ENCODE measurements around the gene MTHFSD. TPM values are rescaled to one million over a fixed set of nuclear protein-coding genes. Genes with fewer than 3 reads are reported as not detected.

The MTHFSD gene
- total and polyA plus RNA-seq, 2 of the 8 experiments (the other 6 are each of a cell fraction or from before 2014, with no cell fraction given), result 7.1 to 9.8 TPM

- Histone ChIP-seq H3K14ac (ENCODE audit: insufficient read length) (no peak overlapping the region), H3K79me1 (ENCODE audit: low read depth, low read length) (no peaks in the 10 kb centered on the region), H2BK120ac (replicated peaks; ENCODE audit: low read depth, low read length) (no peak overlapping the region), H4K91ac (replicated peaks; ENCODE audit: insufficient read length, low read length) (no peak overlapping the region), H3K27ac (ENCODE audit: low read depth, low read length) (no peak overlapping the region), H3K79me2 (ENCODE audit: control insufficient read depth in 1 of 2, insufficient read depth in 2 of 2, low read length in 2 of 2) (no peaks in the 10 kb centered on the region), H2AFZ (ENCODE audit: low read length) (no peak overlapping the region), H3K36me3 (ENCODE audit: control insufficient read depth in 2 of 4, insufficient read depth in 4 of 4, low read length in 3 of 4) (no peaks in the 10 kb centered on the region), H2BK20ac (ENCODE audit: low read length) (no peak overlapping the region), H3K18ac (ENCODE audit: extremely low read depth, low read length) (no peak overlapping the region), H2BK15ac (ENCODE audit: low read length) (no peak overlapping the region), H4K8ac (ENCODE audit: extremely low read depth, insufficient read depth, low read length) (peak overlapping the region; percentile 68; the same call in 1 of the 2 replicates), H3K56ac (replicated peaks; ENCODE audit: insufficient read length, low read depth, low read length) (no peak overlapping the region), H3K23me2 (ENCODE audit: low read depth, low read length) (no peaks in the 10 kb centered on the region), H3K27me3 (replicated peaks in 1 of 4; ENCODE audit: control insufficient read depth in 3 of 4, extremely low read depth in 1 of 4, insufficient read depth in 3 of 4, low read length in 3 of 4) (no peaks in the 10 kb centered on the region), H3K9ac (replicated peaks in 1 of 4; ENCODE audit: extremely low read depth in 1 of 4, low read depth in 3 of 4, low read length in 3 of 4) (no peak overlapping the region), H4K20me1 (replicated peaks in 1 of 2; ENCODE audit: control insufficient read depth in 1 of 2, insufficient read depth in 2 of 2, low read length in 2 of 2) (no peaks in the 10 kb centered on the region), H3K4me2 (ENCODE audit: insufficient read depth in 1 of 2, low read depth in 2 of 2, low read length in 2 of 2) (no peak overlapping the region), H3K4me1 (replicated peaks in 1 of 4; ENCODE audit: control insufficient read depth in 3 of 4, insufficient read depth in 4 of 4, low read length in 3 of 4) (no peaks in the 10 kb centered on the region), H3K4me3 (ENCODE audit: extremely low read depth in 1 of 4, insufficient read depth in 2 of 4, low read depth in 3 of 4, low read length in 4 of 4) (no peak overlapping the region), H3K4ac (replicated peaks; ENCODE audit: insufficient read length, low read depth, low read length) (no peak overlapping the region), H3K9me3 (ENCODE audit: insufficient read depth in 2 of 2, low read depth in 1 of 2, low read length in 1 of 2) (peaks cover 3 to 12% of the 10 kb centered on the region in 2 experiments; a peak in 2 of 4 replicates), H2AK5ac (ENCODE audit: low read depth, low read length) (no peak overlapping the region), H2BK12ac (ENCODE audit: low read depth, low read length) (no peak overlapping the region), H4K5ac (ENCODE audit: insufficient read length, low read depth, low read length) (no peak overlapping the region), H2BK5ac (ENCODE audit: low read depth, low read length) (no peak overlapping the region), H3K23ac (ENCODE audit: insufficient read length) (no peak overlapping the region)
- no peak for FAIRE-seq
- 93% methylated on average over 42 of the region's 49 CpGs; no CpG with 5 or more reads in 1 of the 2 experiments for WGBS, 2 experiments (ENCODE audit: extremely low coverage in 1 of 2, insufficient coverage in 1 of 2, insufficient read length in 1 of 2, insufficient replicate concordance in 2 of 2, low coverage in 1 of 2, low lambda C conversion rate in 2 of 2, missing lambda C conversion rate in 1 of 2)
- DNase-seq (ENCODE audit: low read depth in 1 of 2, low spot score in 2 of 2), result no peak
- no peak for TF ChIP-seq ATF2 (IDR thresholded peaks at IDR 0.05; ENCODE audit: low read length)
- TF ChIP-seq FOSL1 (IDR thresholded peaks at IDR 0.05; ENCODE audit: insufficient read depth, low read depth, low read length), result no peak
- no peak for TF ChIP-seq CREB1 (IDR thresholded peaks at IDR 0.05)
- TF ChIP-seq E2F6 (IDR thresholded peaks at IDR 0.05), result no peak
- TF ChIP-seq RNF2 (IDR thresholded peaks at IDR 0.05; ENCODE audit: borderline replicate concordance, low read depth, low read length, missing control alignments, poor library complexity, severe bottlenecking), result no peak
- CTCF ChIA-PET (ENCODE audit: partially characterized antibody), result interaction anchor here (0.9 to 2.4 kb wide), 4 partner anchors 9 to 14 kb away, joined by 3 to 16 read pairs (median 8); no protein-coding TSS in a partner anchor
- POLR2A ChIA-PET (ENCODE audit: partially characterized antibody), result no interaction called here
Measured at GRCh38 chr16:86531641-86532525, 23.2 kb downstream of the MTHFSD start.

Measured in H1 (cell line).